Body of pancreas (tissue), 4 donors: Measurements from ENCODE around the gene LMNA. TPM values are rescaled to one million over a fixed set of nuclear protein-coding genes. Genes with fewer than 3 reads are reported as not detected.
"Not testable (repeated sequence)": the region's sequence is repeated elsewhere in the genome, so short reads cannot be mapped to it uniquely, and the experiment has no call there.

Source experiments
- ATAC-seq: fragments of 150-250 bp; one replicate; pipeline ENCODE4 v1.9.1; 2016
- DNase-seq, 4 donors: peaks; one replicate each; pipeline ENCODE4 v3.0.0-alpha.2; 2019
- H3K27ac ChIP-seq, 4 donors: fragments of 200-600 bp; sonication (generic); 1 replicate in 3 of 4; 2 replicates in 1 of 4; pipeline versions ENCODE4 v1.5.1 to v1.6.1; 2016 to 2019; ENCODE audit warnings: mild to moderate bottlenecking in 1 of 4, mixed read lengths in 1 of 4, moderate library complexity in 1 of 4
- H3K27me3 ChIP-seq, 2 donors: fragments of 200-600 bp; sonication (generic); one replicate each; pipeline ENCODE4 v1.6.0; 2016; ENCODE audit warnings: mild to moderate bottlenecking in 1 of 2
- H3K36me3 ChIP-seq, 2 donors: fragments of 200-600 bp; sonication (generic); replicated peaks in 1 of 2; 2 replicates each; pipeline ENCODE4 v1.5.1; 2016; ENCODE audit warnings: low read depth in 2 of 2; ENCODE audit not compliant: insufficient read depth in 1 of 2
- H3K4me1 ChIP-seq: fragments of 200-600 bp; sonication (generic); one replicate; pipeline ENCODE4 v1.6.0; 2016
- H3K4me3 ChIP-seq, 2 donors: fragments of 200-600 bp; sonication (generic); 1 replicate in 1 of 2; 2 replicates in 1 of 2; pipeline ENCODE4 v1.5.1; 2016 to 2019
- H3K9me3 ChIP-seq, 3 donors: fragments of 200-600 bp; sonication (generic); 1 replicate in 2 of 3; 2 replicates in 1 of 3; pipeline ENCODE4 v1.5.1; 2016
- CTCF ChIP-seq, 7 experiments: fragments of 450-650 bp in 4 of 7; fragments of 200-600 bp in 3 of 7; sonication (generic) in 3 of 7; IDR thresholded peaks; one replicate each; pipeline ENCODE4 v1.5.1; 2016 to 2019; ENCODE audit warnings: antibody characterized with exemption in 7 of 7
- POLR2A ChIP-seq, 3 donors: fragments of 450-650 bp; IDR thresholded peaks; one replicate each; pipeline ENCODE4 v1.6.1; 2016; ENCODE audit warnings: antibody characterized with exemption in 3 of 3, mild to moderate bottlenecking in 2 of 3
- WGBS, 2 donors: methylation state at CpG; one replicate each; pipeline ENCODE4 v1.1.5; 2017; 5-methylcytosine and 5-hydroxymethylcytosine counted together
- intact Hi-C: fragments of 100-400 bp; cut with DNase I; formaldehyde crosslinking; loops from one replicate; pipeline ENCODE4 v1.15.1; 2023
- total RNA-seq, 2 donors: library from RNA; depleted of rRNA; stranded (reverse); fragments of >200 nt; gene quantifications; one replicate each; pipeline ENCODE4 v1.1.0, GENCODE V29; 2016

LMNA gene
- total RNA-seq, 2 donors from 2014 or later = 152 to 186 TPM

GRCh38 chr1:156114919-156115513, 505 bp downstream of the LMNA start:
- H3K27me3 ChIP-seq = no peaks in the 10 kb centered on the region
- H3K36me3 ChIP-seq = no peaks in the 10 kb centered on the region
- WGBS, 2 donors = 1 to 7% methylated on average over 3 to 49 of the region's 49 CpGs
- DNase-seq = peak in 1 of 4 donors; percentile 34
- peak; percentile 52 for ATAC-seq
- H3K9me3 ChIP-seq = no peaks in the 10 kb centered on the region
- H3K27ac ChIP-seq = peak overlapping the region; percentile 87 to 96 (median 95)
- TF ChIP-seq CTCF (IDR thresholded peaks at IDR 0.05) (no peak), POLR2A (IDR thresholded peaks at IDR 0.05) (peak in 2 of 3 donors; percentile 3 to 57)
- H3K4me3 ChIP-seq = peak overlapping the region; percentile 89 to 91
- peaks cover 47% of the 10 kb centered on the region for H3K4me1 ChIP-seq
- intact Hi-C loops = no loop called here

GRCh38 chr1:156115514-156116374, 1.2 kb downstream of the LMNA start:
- DNase-seq (peak; percentile 73 to 80 (median 74)), ATAC-seq (peak; percentile 34)
- WGBS, 2 donors = 2 to 4% methylated on average over 13 to 19 of the region's 19 CpGs
- Histone ChIP-seq H3K27ac (peak overlapping the region; percentile 87 to 96 (median 95)), H3K4me1 (peaks cover 54% of the 10 kb centered on the region), H3K9me3 (no peaks in the 10 kb centered on the region), H3K27me3 (no peaks in the 10 kb centered on the region), H3K4me3 (peak overlapping the region; percentile 89 to 91), H3K36me3 (no peaks in the 10 kb centered on the region)
- peak; percentile 34 to 54 (median 51) for TF ChIP-seq POLR2A (IDR thresholded peaks at IDR 0.05)
- TF ChIP-seq CTCF (IDR thresholded peaks at IDR 0.05) = no peak
- intact Hi-C loops = no loop called here

- peak overlapping the region in 1 of 2 donors; percentile 21 for H3K4me3 ChIP-seq
- H3K4me1 ChIP-seq = peaks cover 64% of the 10 kb centered on the region
- H3K27me3 ChIP-seq, DNase-seq, intact Hi-C loops, H3K36me3 ChIP-seq, ATAC-seq, H3K9me3 ChIP-seq: not testable (repeated sequence)
- WGBS, 2 donors = 85 to 88% methylated on average over 5 of the region's 5 CpGs
- H3K27ac ChIP-seq = peak overlapping the region in 3 of 4 donors; percentile 87 to 98 (median 96)
These were observed 2.2 kb downstream of the LMNA start for GRCh38 chr1:156116731-156117130.

- Histone ChIP-seq H3K4me1 (peaks cover 72% of the 10 kb centered on the region), H3K27ac (peak overlapping the region; percentile 57 to 98 (median 86)), H3K9me3 (no peaks in the 10 kb centered on the region), H3K4me3 (no peak overlapping the region), H3K27me3 (no peaks in the 10 kb centered on the region), H3K36me3 (no peaks in the 10 kb centered on the region)
- DNase-seq (peak in 1 of 4 donors; percentile 41), ATAC-seq (no peak)
- WGBS, 2 donors = 54 to 56% methylated on average over 11 to 13 of the region's 13 CpGs
- intact Hi-C loops = no loop called here
- TF ChIP-seq CTCF (IDR thresholded peaks at IDR 0.05) (no peak), POLR2A (IDR thresholded peaks at IDR 0.05) (no peak)
These were observed 3.1 kb downstream of the LMNA start for GRCh38 chr1:156117414-156118176.
